Suppressor macrophage treated with lipopolysaccharide for 1 hour (primary cell): ENCODE measurements around the gene STARD3.
"Not testable (repeated sequence)": the region's sequence is repeated elsewhere in the genome, so short reads cannot be mapped to it uniquely, and the experiment has no call there.

Experiments used
- DNase-seq, 3 donors: peaks; one replicate each; pipeline ENCODE4 v3.0.0-alpha.2; 2020 to 2022

The STARD3 gene

GRCh38 chr17:39636927-39637736, at the start of gene STARD3:
TSS of gene STARD3 (plus strand) at chr17:39637144. CDS start at chr17:39653532, 16,388 bp downstream.
- peak; percentile 90 to 97 (median 95) for DNase-seq

- DNase-seq, result not testable (repeated sequence)
Observed at GRCh38 chr17:39590180-39590579, 46.8 kb upstream of the STARD3 start.

GRCh38 chr17:39591958-39592954, 44.7 kb upstream of the STARD3 start:
- DNase-seq, result peak in 2 of 3 donors; percentile 35 to 54

DNA sequence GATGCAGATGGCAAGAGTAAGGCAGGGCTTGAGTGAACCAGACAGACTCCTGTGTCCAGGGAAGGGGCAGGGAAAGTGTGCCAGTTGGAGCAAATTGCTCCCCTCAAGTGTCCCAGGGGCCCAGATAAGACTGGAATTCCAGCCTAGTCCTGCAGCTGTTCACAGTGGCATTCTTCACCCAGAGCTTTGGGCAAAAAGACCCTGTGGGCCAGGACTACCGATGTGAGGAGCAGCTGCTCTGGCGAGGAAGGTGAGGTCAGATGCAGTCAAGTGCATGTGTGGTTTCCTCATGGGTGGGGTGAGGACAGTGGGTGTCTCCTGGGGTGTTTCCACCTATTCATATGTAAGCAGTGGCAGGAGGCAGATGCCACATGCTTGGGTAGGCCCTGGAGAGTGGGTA, 43.6 kb upstream of the STARD3 start:
- no peak for DNase-seq

- no peak for DNase-seq
Observed at GRCh38 chr17:39595294-39595693, 41.6 kb upstream of the STARD3 start.

- DNase-seq, result no peak
Observed at GRCh38 chr17:39595928-39596510, 40.9 kb upstream of the STARD3 start.

GRCh38 chr17:39596543-39597267, 40.2 kb upstream of the STARD3 start:
- DNase-seq, result no peak

DNA sequence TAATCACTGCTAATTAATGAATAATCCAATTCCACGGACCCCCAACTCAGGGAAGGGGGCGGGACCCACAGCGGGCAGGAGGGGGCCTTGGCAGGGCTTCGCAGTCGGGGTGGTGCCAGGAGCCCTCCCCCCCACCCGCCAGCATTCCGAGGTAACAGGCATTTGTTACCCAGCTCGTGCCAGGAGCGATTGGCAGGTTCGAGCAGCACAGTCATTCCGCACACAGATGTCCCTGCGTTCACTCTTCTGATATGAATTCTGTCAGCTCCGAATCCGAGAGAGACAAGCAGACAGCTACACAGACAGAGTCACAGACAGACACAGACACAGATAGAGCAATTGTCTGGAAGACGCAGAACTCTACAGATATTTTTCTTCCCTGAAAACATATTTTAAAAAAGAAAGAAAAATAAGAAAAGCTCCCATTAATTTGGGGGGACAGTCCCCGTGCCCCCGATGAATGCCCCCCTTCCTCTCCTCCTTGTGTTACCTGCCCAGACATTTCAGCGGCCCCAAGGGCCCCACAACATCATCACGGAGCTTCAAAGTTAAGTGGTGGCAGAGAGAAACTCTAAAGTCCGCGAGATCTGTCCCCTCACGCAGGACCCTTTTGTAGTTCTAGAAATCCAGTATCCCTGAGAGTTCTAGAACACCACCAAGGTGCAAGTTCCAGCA, 39.4 kb upstream of the STARD3 start:
- DNase-seq, result no peak

DNA sequence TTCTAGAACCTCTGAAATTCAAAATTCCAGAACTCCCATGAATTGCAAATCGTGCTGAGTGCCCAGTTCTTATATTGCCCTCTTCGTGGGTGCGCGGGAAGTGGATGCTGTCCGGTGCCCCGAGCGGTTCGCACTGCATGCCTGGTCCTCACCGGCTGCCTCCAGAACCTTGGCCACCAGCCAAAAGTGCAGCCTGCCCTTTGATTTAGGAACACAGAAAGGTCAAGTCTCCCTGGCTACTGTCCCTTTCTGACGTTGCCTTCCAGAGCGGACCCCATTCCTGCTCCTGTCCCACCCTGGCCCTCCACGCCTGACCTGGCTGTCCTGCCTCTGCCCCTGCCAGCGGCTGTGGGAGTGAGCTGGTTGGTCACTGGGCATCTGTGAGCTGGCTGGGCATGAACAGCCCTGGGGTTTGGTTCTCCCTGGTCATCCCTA, 38.9 kb upstream of the STARD3 start:
- DNase-seq, result no peak

DNA sequence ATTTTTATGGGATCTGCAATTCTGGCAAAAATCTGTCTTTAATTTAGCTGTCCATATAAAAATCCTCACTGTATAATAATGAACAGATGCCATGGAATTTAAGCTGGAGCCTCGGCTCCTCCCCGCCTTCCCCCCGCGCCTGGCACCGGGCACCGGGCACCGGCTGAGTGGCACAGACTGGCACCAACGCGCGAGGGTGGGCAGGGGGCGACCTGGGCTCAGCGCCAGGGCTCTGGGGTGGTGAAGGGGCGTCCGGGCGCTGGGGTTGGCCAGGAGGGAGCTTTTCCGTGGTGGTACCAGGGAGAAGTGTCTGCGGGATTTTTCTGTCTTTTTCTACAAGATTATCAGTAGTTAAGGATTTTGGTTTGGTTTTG, 38.3 kb upstream of the STARD3 start:
- DNase-seq, result no peak

GRCh38 chr17:39599004-39599664, 37.8 kb upstream of the STARD3 start:
- DNase-seq, result peak in 1 of 3 donors; percentile 27

DNA sequence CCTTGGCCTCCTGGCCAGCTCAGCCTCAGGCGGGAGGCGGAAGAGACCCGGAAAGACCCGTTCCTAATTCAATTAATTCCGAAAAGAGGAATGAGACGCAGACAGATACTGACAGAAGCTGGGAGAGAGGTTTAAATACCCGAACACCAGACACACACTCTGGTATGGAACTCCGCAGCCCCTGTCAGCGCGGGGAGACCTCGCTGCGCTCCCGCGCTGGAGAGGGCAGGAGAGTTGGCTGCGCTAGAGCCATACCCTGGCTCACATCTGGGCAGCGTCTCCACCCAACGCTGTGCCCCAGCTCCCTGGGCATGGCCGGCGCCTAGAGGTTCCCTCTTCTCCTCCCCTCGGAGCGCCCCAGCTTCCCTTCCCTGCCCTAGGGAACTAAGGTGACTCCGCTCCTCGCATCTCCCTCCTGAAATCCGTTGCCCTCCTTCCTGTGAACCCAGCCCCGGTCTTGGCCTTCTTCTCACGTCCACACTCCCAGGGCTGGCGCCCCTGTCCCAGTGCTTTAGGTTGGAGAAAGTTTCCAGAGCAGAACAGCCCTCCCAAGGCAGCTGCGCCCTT, 37.2 kb upstream of the STARD3 start:
- DNase-seq, result peak in 1 of 3 donors; percentile 45

DNA sequence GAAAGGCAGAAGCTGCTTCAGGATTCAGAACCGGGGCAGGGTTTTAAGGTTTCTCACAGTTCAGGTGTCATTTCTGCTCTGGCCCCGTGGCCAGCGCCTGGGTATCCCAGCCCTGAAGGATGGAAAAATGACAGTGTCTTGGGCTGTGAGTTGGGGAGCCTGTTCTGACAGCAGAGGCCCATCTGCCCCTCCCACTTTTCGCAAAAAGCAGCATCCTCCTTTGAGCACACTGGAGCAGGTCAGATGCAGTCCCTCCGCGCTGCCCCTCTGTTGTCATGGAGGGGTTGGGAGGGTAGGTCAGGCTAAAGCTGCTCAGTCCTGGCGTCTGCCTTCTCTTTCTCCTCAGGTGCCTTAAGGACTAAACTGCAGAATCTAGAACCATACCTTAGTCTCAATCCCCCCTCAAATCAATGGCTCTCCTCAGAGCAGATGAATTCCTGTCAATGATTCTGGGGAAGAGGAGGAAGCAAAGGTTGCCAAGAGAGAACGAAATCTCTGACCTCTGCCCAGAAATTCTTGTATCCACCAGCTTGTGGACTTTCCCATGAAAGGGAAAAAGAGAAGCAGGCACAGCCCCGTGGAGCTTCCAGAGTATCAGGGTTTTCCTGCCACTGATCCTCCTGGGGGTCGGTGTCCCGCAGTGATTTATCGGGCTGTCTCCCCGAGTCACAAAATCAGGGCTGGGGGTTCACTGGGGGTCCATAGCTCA, 36.5 kb upstream of the STARD3 start:
- peak; percentile 44 to 64 (median 48) for DNase-seq

- no peak for DNase-seq
Observed at GRCh38 chr17:39600997-39601597, 35.8 kb upstream of the STARD3 start.

- no peak for DNase-seq
Observed at GRCh38 chr17:39601758-39602532, 35.0 kb upstream of the STARD3 start.

- DNase-seq, result no peak
Observed at GRCh38 chr17:39602533-39603303, 34.2 kb upstream of the STARD3 start.

DNA sequence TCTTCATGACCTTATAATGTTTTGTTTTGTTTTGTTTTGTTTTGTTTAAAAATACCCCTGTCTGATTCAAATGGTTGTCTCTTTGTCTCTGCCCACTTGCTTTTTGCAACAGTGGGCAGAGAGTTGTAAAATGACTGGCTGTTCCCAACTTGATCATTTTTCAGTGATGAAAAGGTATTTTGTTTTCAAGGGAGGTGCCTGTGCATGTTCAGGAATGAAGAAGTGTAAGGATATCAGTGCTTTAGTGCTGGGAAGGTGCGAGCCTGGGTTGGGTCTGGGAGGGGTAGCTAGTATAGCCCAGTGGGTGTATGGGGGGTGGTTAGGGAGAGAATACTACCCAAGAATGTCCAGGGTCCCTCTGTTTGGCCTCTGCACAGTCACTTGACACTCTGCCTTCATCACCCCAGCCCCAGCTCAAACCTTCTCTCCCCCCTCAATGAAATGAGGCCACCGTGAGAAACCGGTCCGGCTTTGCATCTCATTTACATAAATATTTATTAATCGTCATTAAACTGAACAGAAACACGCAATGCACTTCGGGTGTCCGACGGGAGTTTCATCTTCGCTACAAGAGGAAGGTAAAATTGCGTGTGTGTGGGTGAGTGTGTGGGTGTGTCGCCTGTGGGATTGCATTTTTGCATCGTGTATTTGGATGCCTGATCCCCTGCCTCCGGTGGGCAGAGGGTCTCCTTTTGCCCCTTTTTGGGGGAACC, 33.5 kb upstream of the STARD3 start:
- peak; percentile 34 to 52 (median 43) for DNase-seq
